Measurements from ENCODE around the gene WBP2. TPM values are rescaled to one million over a fixed set of nuclear protein-coding genes. Genes with fewer than 3 reads are reported as not detected.
"Not testable (repeated sequence)": the region's sequence is repeated elsewhere in the genome, so short reads cannot be mapped to it uniquely, and the experiment has no call there.

The WBP2 gene
- total RNA-seq, 4 donors from 2014 or later, result 64.9 to 99.4 (median 76.9) TPM

- peaks cover 52% of the 10 kb centered on the region for H3K4me1 ChIP-seq
- TF ChIP-seq, protein P1, sequence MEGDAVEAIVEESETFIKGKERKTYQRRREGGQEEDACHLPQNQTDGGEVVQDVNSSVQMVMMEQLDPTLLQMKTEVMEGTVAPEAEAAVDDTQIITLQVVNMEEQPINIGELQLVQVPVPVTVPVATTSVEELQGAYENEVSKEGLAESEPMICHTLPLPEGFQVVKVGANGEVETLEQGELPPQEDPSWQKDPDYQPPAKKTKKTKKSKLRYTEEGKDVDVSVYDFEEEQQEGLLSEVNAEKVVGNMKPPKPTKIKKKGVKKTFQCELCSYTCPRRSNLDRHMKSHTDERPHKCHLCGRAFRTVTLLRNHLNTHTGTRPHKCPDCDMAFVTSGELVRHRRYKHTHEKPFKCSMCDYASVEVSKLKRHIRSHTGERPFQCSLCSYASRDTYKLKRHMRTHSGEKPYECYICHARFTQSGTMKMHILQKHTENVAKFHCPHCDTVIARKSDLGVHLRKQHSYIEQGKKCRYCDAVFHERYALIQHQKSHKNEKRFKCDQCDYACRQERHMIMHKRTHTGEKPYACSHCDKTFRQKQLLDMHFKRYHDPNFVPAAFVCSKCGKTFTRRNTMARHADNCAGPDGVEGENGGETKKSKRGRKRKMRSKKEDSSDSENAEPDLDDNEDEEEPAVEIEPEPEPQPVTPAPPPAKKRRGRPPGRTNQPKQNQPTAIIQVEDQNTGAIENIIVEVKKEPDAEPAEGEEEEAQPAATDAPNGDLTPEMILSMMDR (IDR thresholded peaks at IDR 0.05), result no peak
- TF ChIP-seq POLR2AphosphoS5 (IDR thresholded peaks at IDR 0.05) (no peak), POLR2A (IDR thresholded peaks at IDR 0.05) (no peak)
- H3K36me3 ChIP-seq, result peaks cover 56% of the 10 kb centered on the region
- no peak overlapping the region for H3K27ac ChIP-seq
- no peak overlapping the region for H3K4me3 ChIP-seq
- 84% methylated on average over 20 of the region's 24 CpGs for WGBS
- peak in 1 of 2 donors; percentile 61 for DNase-seq (ENCODE audit: low spot score in 2 of 2)
- no peaks in the 10 kb centered on the region for H3K27me3 ChIP-seq
- no peaks in the 10 kb centered on the region for H3K9me3 ChIP-seq
These were observed 41.8 kb downstream of the WBP2 start for GRCh38 chr17:75813081-75814020.

- 81% methylated on average over 20 of the region's 27 CpGs for WGBS
- H3K27me3 ChIP-seq, result no peaks in the 10 kb centered on the region
- TF ChIP-seq POLR2A (IDR thresholded peaks at IDR 0.05) (no peak), EP300 (IDR thresholded peaks at IDR 0.05) (no peak)
- TF ChIP-seq, protein P1 (IDR thresholded peaks at IDR 0.05), result no peak
- DNase-seq (ENCODE audit: low spot score in 2 of 2), result peak; percentile 65 to 72
- no peak overlapping the region for H3K27ac ChIP-seq
- no peak overlapping the region for H3K4me3 ChIP-seq
- H3K9me3 ChIP-seq, result no peaks in the 10 kb centered on the region
- peaks cover 62% of the 10 kb centered on the region for H3K4me1 ChIP-seq
- peaks cover 46% of the 10 kb centered on the region for H3K36me3 ChIP-seq
These were observed 42.8 kb downstream of the WBP2 start for GRCh38 chr17:75812096-75813013.

DNA sequence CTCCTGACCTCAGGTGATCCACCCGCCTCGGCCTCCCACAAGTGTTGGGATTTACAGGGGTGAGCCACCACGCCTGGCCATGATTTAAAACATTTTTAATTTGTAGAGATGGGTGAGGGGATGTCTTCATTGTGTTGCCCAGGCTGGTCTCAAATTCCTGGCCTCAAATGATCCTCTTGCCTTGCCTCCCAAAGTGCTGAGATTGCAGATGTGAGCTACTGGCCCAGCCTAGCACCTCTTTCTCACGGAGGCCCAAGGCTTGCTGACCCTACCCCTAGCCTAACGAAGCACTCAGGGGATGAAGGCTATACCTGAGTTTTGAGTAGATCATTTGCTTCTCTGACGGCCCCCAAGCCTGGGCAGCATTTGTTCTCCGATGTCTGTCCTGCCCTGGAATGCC, 44.0 kb downstream of the WBP2 start:
- peak in 1 of 2 donors; percentile 43 for DNase-seq (ENCODE audit: low spot score in 2 of 2)
- H3K9me3 ChIP-seq, result no peaks in the 10 kb centered on the region
- 85% methylated on average over 7 of the region's 7 CpGs for WGBS
- TF ChIP-seq POLR2A (IDR thresholded peaks at IDR 0.05) (no peak), POLR2AphosphoS5 (IDR thresholded peaks at IDR 0.05) (no peak), EP300 (IDR thresholded peaks at IDR 0.05) (no peak)
- TF ChIP-seq, protein P1 (IDR thresholded peaks at IDR 0.05), result no peak
- peaks cover 36% of the 10 kb centered on the region for H3K36me3 ChIP-seq
- no peak overlapping the region for H3K4me3 ChIP-seq
- no peak overlapping the region for H3K27ac ChIP-seq
- peaks cover 68% of the 10 kb centered on the region for H3K4me1 ChIP-seq
- no peaks in the 10 kb centered on the region for H3K27me3 ChIP-seq

DNA sequence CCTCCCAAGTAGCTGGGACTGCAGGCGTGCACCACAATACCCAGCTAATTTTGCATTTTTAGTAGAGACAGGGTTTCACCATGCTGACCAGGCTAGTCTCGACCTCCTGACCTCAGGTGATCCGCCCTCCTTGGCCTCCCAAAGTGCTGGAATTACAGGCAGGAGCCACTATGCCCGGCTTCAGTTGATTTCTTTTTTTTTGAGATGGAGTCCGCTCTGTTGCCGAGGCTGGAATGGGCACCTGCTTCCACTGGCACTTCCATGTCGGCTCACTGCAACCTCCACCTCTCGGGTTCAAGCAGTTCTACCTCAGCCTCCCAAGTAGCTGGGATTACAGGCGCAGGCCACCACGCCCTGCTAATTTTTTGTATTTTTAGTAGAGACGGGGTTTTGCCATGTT, 44.4 kb downstream of the WBP2 start:
- H3K27me3 ChIP-seq, H3K4me3 ChIP-seq, H3K9me3 ChIP-seq, H3K27ac ChIP-seq: not testable (repeated sequence)
- WGBS, result 93% methylated on average over 11 of the region's 11 CpGs
- DNase-seq (ENCODE audit: low spot score in 2 of 2), result peak in 1 of 2 donors; percentile 52
- Histone ChIP-seq H3K36me3 (peaks cover 36% of the 10 kb centered on the region), H3K4me1 (peaks cover 68% of the 10 kb centered on the region)

GRCh38 chr17:75810216-75810615, 44.9 kb downstream of the WBP2 start:
- Histone ChIP-seq H3K4me3 (no peak overlapping the region), H3K4me1 (peaks cover 67% of the 10 kb centered on the region), H3K9me3 (no peaks in the 10 kb centered on the region), H3K27me3 (no peaks in the 10 kb centered on the region), H3K27ac (peak overlapping the region; percentile 91), H3K36me3 (peaks cover 34% of the 10 kb centered on the region)
- peak in 1 of 2 donors; percentile 63 for DNase-seq (ENCODE audit: low spot score in 2 of 2)
- 73% methylated on average over 5 of the region's 5 CpGs for WGBS
- TF ChIP-seq, protein P1 (IDR thresholded peaks at IDR 0.05), result no peak
- TF ChIP-seq POLR2AphosphoS5 (IDR thresholded peaks at IDR 0.05) (no peak), POLR2A (IDR thresholded peaks at IDR 0.05) (no peak), EP300 (IDR thresholded peaks at IDR 0.05) (no peak)

Measured in suprapubic skin (tissue), 4 donors.